ENCODE measurements around the gene SNCG.
"Not testable (repeated sequence)": the region's sequence is repeated elsewhere in the genome, so short reads cannot be mapped to it uniquely, and the experiment has no call there.

SNCG gene

GRCh38 chr10:86958116-86958900, at the start of gene SNCG:
TSS of gene SNCG (plus strand) at chr10:86958599. CDS start at chr10:86958698, 99 bp downstream.
- peak within 1 kb of the TSS in 1 of 2 donors; percentile 25 for H3K9ac ChIP-seq (ENCODE audit: low read length in 2 of 2)
- H3K9me3 ChIP-seq (ENCODE audit: control insufficient read depth in 2 of 2, low read length in 2 of 2), result no peaks in the 10 kb centered on the region
- peaks cover 0 to 7% of the 10 kb centered on the region in 2 donors for H3K27me3 ChIP-seq (ENCODE audit: control insufficient read depth in 1 of 2, insufficient read depth in 2 of 2, low read length in 2 of 2)
- H3K36me3 ChIP-seq (ENCODE audit: control insufficient read depth in 2 of 2, insufficient read depth in 2 of 2, low read length in 2 of 2), result no peaks in the 10 kb centered on the region
- peaks cover 58% of the 10 kb centered on the region for H3K4me1 ChIP-seq (ENCODE audit: control insufficient read depth, insufficient read depth, low read length)
- peak within 1 kb of the TSS; percentile 31 for H3K27ac ChIP-seq (ENCODE audit: low read length)
- H3K4me3 ChIP-seq (ENCODE audit: low read length in 2 of 2), result peak within 1 kb of the TSS in 1 of 2 donors; percentile 57

GRCh38 chr10:86914734-86915133, 43.7 kb upstream of the SNCG start:
- H3K9me3 ChIP-seq (ENCODE audit: control insufficient read depth in 2 of 2, low read length in 2 of 2), result no peaks in the 10 kb centered on the region
- H3K27me3 ChIP-seq (ENCODE audit: control insufficient read depth in 1 of 2, insufficient read depth in 2 of 2, low read length in 2 of 2), result no peaks in the 10 kb centered on the region
- H3K27ac ChIP-seq (ENCODE audit: low read length), result no peak overlapping the region
- no peak overlapping the region for H3K9ac ChIP-seq (ENCODE audit: low read length in 2 of 2)
- H3K4me1 ChIP-seq (ENCODE audit: control insufficient read depth, insufficient read depth, low read length), result peaks cover 6% of the 10 kb centered on the region
- peaks cover 18 to 28% of the 10 kb centered on the region in 2 donors for H3K36me3 ChIP-seq (ENCODE audit: control insufficient read depth in 2 of 2, insufficient read depth in 2 of 2, low read length in 2 of 2)
- no peak overlapping the region for H3K4me3 ChIP-seq (ENCODE audit: low read length in 2 of 2)

GRCh38 chr10:86918022-86918471, 40.4 kb upstream of the SNCG start:
- H3K27me3 ChIP-seq (ENCODE audit: control insufficient read depth in 1 of 2, insufficient read depth in 2 of 2, low read length in 2 of 2), result no peaks in the 10 kb centered on the region
- peaks cover 31 to 37% of the 10 kb centered on the region in 2 donors for H3K36me3 ChIP-seq (ENCODE audit: control insufficient read depth in 2 of 2, insufficient read depth in 2 of 2, low read length in 2 of 2)
- H3K27ac ChIP-seq (ENCODE audit: low read length), result peak overlapping the region; percentile 60
- H3K4me3 ChIP-seq (ENCODE audit: low read length in 2 of 2), result no peak overlapping the region
- H3K4me1 ChIP-seq (ENCODE audit: control insufficient read depth, insufficient read depth, low read length), result peaks cover 14% of the 10 kb centered on the region
- no peak overlapping the region for H3K9ac ChIP-seq (ENCODE audit: low read length in 2 of 2)
- no peaks in the 10 kb centered on the region for H3K9me3 ChIP-seq (ENCODE audit: control insufficient read depth in 2 of 2, low read length in 2 of 2)

- H3K9ac ChIP-seq (ENCODE audit: low read length in 2 of 2), result peak overlapping the region in 1 of 2 donors; percentile 44
- no peaks in the 10 kb centered on the region for H3K9me3 ChIP-seq (ENCODE audit: control insufficient read depth in 2 of 2, low read length in 2 of 2)
- H3K27ac ChIP-seq (ENCODE audit: low read length), result peak overlapping the region; percentile 77
- H3K36me3 ChIP-seq (ENCODE audit: control insufficient read depth in 2 of 2, insufficient read depth in 2 of 2, low read length in 2 of 2), result peaks cover 21 to 22% of the 10 kb centered on the region in 2 donors
- no peak overlapping the region for H3K4me3 ChIP-seq (ENCODE audit: low read length in 2 of 2)
- H3K27me3 ChIP-seq (ENCODE audit: control insufficient read depth in 1 of 2, insufficient read depth in 2 of 2, low read length in 2 of 2), result no peaks in the 10 kb centered on the region
- H3K4me1 ChIP-seq (ENCODE audit: control insufficient read depth, insufficient read depth, low read length), result peaks cover 14% of the 10 kb centered on the region
Measured at GRCh38 chr10:86922553-86922961, 35.8 kb upstream of the SNCG start.

- H3K4me1 ChIP-seq (ENCODE audit: control insufficient read depth, insufficient read depth, low read length), result peaks cover 11% of the 10 kb centered on the region
- no peak overlapping the region for H3K4me3 ChIP-seq (ENCODE audit: low read length in 2 of 2)
- H3K36me3 ChIP-seq (ENCODE audit: control insufficient read depth in 2 of 2, insufficient read depth in 2 of 2, low read length in 2 of 2), result peaks cover 3 to 9% of the 10 kb centered on the region in 2 donors
- H3K9me3 ChIP-seq (ENCODE audit: control insufficient read depth in 2 of 2, low read length in 2 of 2), result no peaks in the 10 kb centered on the region
- H3K27me3 ChIP-seq (ENCODE audit: control insufficient read depth in 1 of 2, insufficient read depth in 2 of 2, low read length in 2 of 2), result no peaks in the 10 kb centered on the region
- H3K9ac ChIP-seq (ENCODE audit: low read length in 2 of 2), result peak overlapping the region; percentile 29 to 58
- peak overlapping the region; percentile 37 for H3K27ac ChIP-seq (ENCODE audit: low read length)
Measured at GRCh38 chr10:86929468-86930380, 28.7 kb upstream of the SNCG start.

GRCh38 chr10:86931872-86932271, 26.5 kb upstream of the SNCG start:
- Histone ChIP-seq H3K27ac (ENCODE audit: low read length) (peak overlapping the region; percentile 0), H3K9me3 (ENCODE audit: control insufficient read depth in 2 of 2, low read length in 2 of 2) (no peaks in the 10 kb centered on the region), H3K27me3 (ENCODE audit: control insufficient read depth in 1 of 2, insufficient read depth in 2 of 2, low read length in 2 of 2) (no peaks in the 10 kb centered on the region), H3K9ac (ENCODE audit: low read length in 2 of 2) (no peak overlapping the region), H3K4me1 (ENCODE audit: control insufficient read depth, insufficient read depth, low read length) (peaks cover 11% of the 10 kb centered on the region), H3K4me3 (ENCODE audit: low read length in 2 of 2) (no peak overlapping the region), H3K36me3 (ENCODE audit: control insufficient read depth in 2 of 2, insufficient read depth in 2 of 2, low read length in 2 of 2) (peaks cover 3 to 11% of the 10 kb centered on the region in 2 donors)

GRCh38 chr10:86932674-86933073, 25.7 kb upstream of the SNCG start:
- H3K27ac ChIP-seq (ENCODE audit: low read length), result peak overlapping the region; percentile 0
- peaks cover 3 to 11% of the 10 kb centered on the region in 2 donors for H3K36me3 ChIP-seq (ENCODE audit: control insufficient read depth in 2 of 2, insufficient read depth in 2 of 2, low read length in 2 of 2)
- H3K9me3 ChIP-seq (ENCODE audit: control insufficient read depth in 2 of 2, low read length in 2 of 2), result no peaks in the 10 kb centered on the region
- H3K27me3 ChIP-seq (ENCODE audit: control insufficient read depth in 1 of 2, insufficient read depth in 2 of 2, low read length in 2 of 2), result no peaks in the 10 kb centered on the region
- no peak overlapping the region for H3K4me3 ChIP-seq (ENCODE audit: low read length in 2 of 2)
- peaks cover 13% of the 10 kb centered on the region for H3K4me1 ChIP-seq (ENCODE audit: control insufficient read depth, insufficient read depth, low read length)
- no peak overlapping the region for H3K9ac ChIP-seq (ENCODE audit: low read length in 2 of 2)

GRCh38 chr10:86934162-86934711, 24.2 kb upstream of the SNCG start:
- H3K4me1 ChIP-seq (ENCODE audit: control insufficient read depth, insufficient read depth, low read length), result peaks cover 15% of the 10 kb centered on the region
- not testable (repeated sequence) for H3K27ac ChIP-seq (ENCODE audit: low read length); H3K4me3 ChIP-seq (ENCODE audit: low read length in 2 of 2); H3K27me3 ChIP-seq (ENCODE audit: control insufficient read depth in 1 of 2, insufficient read depth in 2 of 2, low read length in 2 of 2); H3K9me3 ChIP-seq (ENCODE audit: control insufficient read depth in 2 of 2, low read length in 2 of 2); H3K9ac ChIP-seq (ENCODE audit: low read length in 2 of 2)
- H3K36me3 ChIP-seq (ENCODE audit: control insufficient read depth in 2 of 2, insufficient read depth in 2 of 2, low read length in 2 of 2), result peaks cover 3 to 11% of the 10 kb centered on the region in 2 donors

- Histone ChIP-seq H3K9me3 (ENCODE audit: control insufficient read depth in 2 of 2, low read length in 2 of 2) (no peaks in the 10 kb centered on the region), H3K4me3 (ENCODE audit: low read length in 2 of 2) (no peak overlapping the region), H3K4me1 (ENCODE audit: control insufficient read depth, insufficient read depth, low read length) (peaks cover 11% of the 10 kb centered on the region), H3K36me3 (ENCODE audit: control insufficient read depth in 2 of 2, insufficient read depth in 2 of 2, low read length in 2 of 2) (peaks cover 0 to 6% of the 10 kb centered on the region in 2 donors), H3K27me3 (ENCODE audit: control insufficient read depth in 1 of 2, insufficient read depth in 2 of 2, low read length in 2 of 2) (peaks cover 0 to under 1% of the 10 kb centered on the region in 2 donors), H3K9ac (ENCODE audit: low read length in 2 of 2) (no peak overlapping the region), H3K27ac (ENCODE audit: low read length) (no peak overlapping the region)
Measured at GRCh38 chr10:86936661-86937501, 21.5 kb upstream of the SNCG start.
